Stimulated activated CD8-positive, alpha-beta memory T cell treated with anti-CD3 and anti-CD28 coated beads, Interleukin-12 subunit alpha, Interleukin-12 subunit beta, amount 100 ng/mL, for 24 hours (primary cell): ENCODE measurements around the gene HYDIN.

ENCODE experiments used
- DNase-seq: peaks from one replicate; pipeline ENCODE4 v3.0.0-alpha.2; 2020; ENCODE audit errors: extremely low read depth

The HYDIN gene

GRCh38 chr16:71230122-71230845, at the start of gene HYDIN:
TSS of gene HYDIN (minus strand) at chr16:71230722. CDS start at chr16:71186895, 43,827 bp downstream.
- no peak for DNase-seq

GRCh38 chr16:71276589-71277334, 46.2 kb upstream of the HYDIN start:
- DNase-seq = no peak

GRCh38 chr16:71273384-71273783, 42.9 kb upstream of the HYDIN start:
- no peak for DNase-seq

GRCh38 chr16:71264299-71264698, 33.8 kb upstream of the HYDIN start:
- no peak for DNase-seq

GRCh38 chr16:71263582-71263981, 33.1 kb upstream of the HYDIN start:
- DNase-seq = no peak

- DNase-seq = no peak
These were observed 31.9 kb upstream of the HYDIN start for GRCh38 chr16:71262391-71262790.

- no peak for DNase-seq
These were observed 30.5 kb upstream of the HYDIN start for GRCh38 chr16:71260995-71261394.

- DNase-seq = no peak
These were observed 28.6 kb upstream of the HYDIN start for GRCh38 chr16:71259086-71259485.

GRCh38 chr16:71258372-71258771, 27.9 kb upstream of the HYDIN start:
- no peak for DNase-seq

- DNase-seq = no peak
These were observed 27.2 kb upstream of the HYDIN start for GRCh38 chr16:71257768-71258167.

- no peak for DNase-seq
These were observed 25.2 kb upstream of the HYDIN start for GRCh38 chr16:71255721-71256120.

GRCh38 chr16:71254832-71255525, 24.5 kb upstream of the HYDIN start:
- DNase-seq = no peak

- no peak for DNase-seq
These were observed 20.1 kb upstream of the HYDIN start for GRCh38 chr16:71250461-71251235.

GRCh38 chr16:71249399-71249798, 18.9 kb upstream of the HYDIN start:
- DNase-seq = no peak

GRCh38 chr16:71247478-71247877, 17.0 kb upstream of the HYDIN start:
- DNase-seq = no peak

- DNase-seq = no peak
These were observed 15.8 kb upstream of the HYDIN start for GRCh38 chr16:71246309-71246708.

GRCh38 chr16:71244521-71244920, 14.0 kb upstream of the HYDIN start:
- no peak for DNase-seq

- DNase-seq = no peak
These were observed 12.1 kb upstream of the HYDIN start for GRCh38 chr16:71242601-71243000.

GRCh38 chr16:71242036-71242435, 11.5 kb upstream of the HYDIN start:
- no peak for DNase-seq

GRCh38 chr16:71229344-71229743, 1.2 kb downstream of the HYDIN start:
- no peak for DNase-seq

- DNase-seq = no peak
These were observed 4.0 kb downstream of the HYDIN start for GRCh38 chr16:71226229-71227141.
